ENCODE measurements around the gene ITPRID1. TPM values are rescaled to one million over a fixed set of nuclear protein-coding genes. Genes with fewer than 3 reads are reported as not detected.

Gene ITPRID1
- polyA plus RNA-seq, 1 donor (not counting 4 experiments of a cell fraction or from before 2014, with no cell fraction given): not detected

GRCh38 chr7:31602041-31602625 lies 88.2 kb downstream of the ITPRID1 start:
- Histone ChIP-seq H3K27me3 (ENCODE audit: control insufficient read depth, extremely low read depth, insufficient read depth, low read length) (no peaks in the 10 kb centered on the region), H4K20me1 (ENCODE audit: control insufficient read depth, extremely low read depth, insufficient read depth, low read length) (no peaks in the 10 kb centered on the region), H3K9me3 (ENCODE audit: control insufficient read depth, low read depth, low read length) (no peaks in the 10 kb centered on the region), H3K79me2 (ENCODE audit: control insufficient read depth, insufficient read depth, low read length) (no peaks in the 10 kb centered on the region), H3K4me2 (ENCODE audit: control insufficient read depth, extremely low read depth, insufficient read depth, low read depth, low read length) (no peak overlapping the region), H3K36me3 (ENCODE audit: control insufficient read depth in 2 of 2, extremely low read depth in 1 of 2, insufficient read depth in 2 of 2, low read length in 2 of 2) (no peaks in the 10 kb centered on the region), H3K27ac (ENCODE audit: control insufficient read depth, insufficient read depth, low read length) (no peak overlapping the region), H3K9ac (ENCODE audit: control insufficient read depth, extremely low read depth, insufficient read depth, low read length) (no peak overlapping the region), H2AFZ (ENCODE audit: control insufficient read depth, low read length) (no peak overlapping the region), H3K4me3 (ENCODE audit: control insufficient read depth in 2 of 3, extremely low read depth in 1 of 3, insufficient read depth in 2 of 3, low read depth in 1 of 3, low read length in 3 of 3) (no peak overlapping the region), H3K4me1 (ENCODE audit: control insufficient read depth, extremely low read depth, insufficient read depth, low read length) (no peaks in the 10 kb centered on the region), H3K9me1 (ENCODE audit: control insufficient read depth, extremely low read depth, insufficient read depth, low read length) (no peaks in the 10 kb centered on the region)
- dilution Hi-C loops (cut with MboI; ENCODE audit: extremely low pct_ligation_motif_present, low sequenced_read_pairs): no loop called here
- FAIRE-seq (no peak), DNase-seq (ENCODE audit: low read depth, low spot score) (no peak)
- no peak for TF ChIP-seq CTCF (optimal IDR thresholded peaks at IDR 0.05 in 1 of 3, IDR thresholded peaks at IDR 0.05 in 1 of 3, conservative IDR thresholded peaks at IDR 0.05 in 1 of 3; ENCODE audit: extremely low read depth in 1 of 3, insufficient read depth in 2 of 3, low read length in 3 of 3)
- no peak for TF ChIP-seq EZH2 (IDR thresholded peaks at IDR 0.05; ENCODE audit: low read length)

GRCh38 chr7:31603046-31603445 lies 89.2 kb downstream of the ITPRID1 start:
- Histone ChIP-seq H3K36me3 (ENCODE audit: control insufficient read depth in 2 of 2, extremely low read depth in 1 of 2, insufficient read depth in 2 of 2, low read length in 2 of 2) (no peaks in the 10 kb centered on the region), H2AFZ (ENCODE audit: control insufficient read depth, low read length) (no peak overlapping the region), H3K4me2 (ENCODE audit: control insufficient read depth, extremely low read depth, insufficient read depth, low read depth, low read length) (no peak overlapping the region), H3K4me3 (ENCODE audit: control insufficient read depth in 2 of 3, extremely low read depth in 1 of 3, insufficient read depth in 2 of 3, low read depth in 1 of 3, low read length in 3 of 3) (no peak overlapping the region), H3K4me1 (ENCODE audit: control insufficient read depth, extremely low read depth, insufficient read depth, low read length) (no peaks in the 10 kb centered on the region), H3K9ac (ENCODE audit: control insufficient read depth, extremely low read depth, insufficient read depth, low read length) (no peak overlapping the region), H3K27me3 (ENCODE audit: control insufficient read depth, extremely low read depth, insufficient read depth, low read length) (no peaks in the 10 kb centered on the region), H4K20me1 (ENCODE audit: control insufficient read depth, extremely low read depth, insufficient read depth, low read length) (no peaks in the 10 kb centered on the region), H3K79me2 (ENCODE audit: control insufficient read depth, insufficient read depth, low read length) (no peaks in the 10 kb centered on the region), H3K9me1 (ENCODE audit: control insufficient read depth, extremely low read depth, insufficient read depth, low read length) (no peaks in the 10 kb centered on the region), H3K27ac (ENCODE audit: control insufficient read depth, insufficient read depth, low read length) (no peak overlapping the region), H3K9me3 (ENCODE audit: control insufficient read depth, low read depth, low read length) (no peaks in the 10 kb centered on the region)
- dilution Hi-C loops (cut with MboI; ENCODE audit: extremely low pct_ligation_motif_present, low sequenced_read_pairs): no loop called here
- FAIRE-seq (peak; percentile 79), DNase-seq (ENCODE audit: low read depth, low spot score) (no peak)
- TF ChIP-seq EZH2 (IDR thresholded peaks at IDR 0.05; ENCODE audit: low read length) (no peak), CTCF (optimal IDR thresholded peaks at IDR 0.05 in 1 of 3, IDR thresholded peaks at IDR 0.05 in 1 of 3, conservative IDR thresholded peaks at IDR 0.05 in 1 of 3; ENCODE audit: extremely low read depth in 1 of 3, insufficient read depth in 2 of 3, low read length in 3 of 3) (no peak)

Data from keratinocyte (primary cell).